GM18511 (cell line): ENCODE data around the gene STX4.
"Not testable (repeated sequence)": the region's sequence is repeated elsewhere in the genome, so short reads cannot be mapped to it uniquely, and the experiment has no call there.

Experiments used
- ATAC-seq: cut with Tn5 transposase; IDR thresholded peaks from one replicate; pipeline ENCODE4 v1.9.1; 2021; ENCODE audit warnings: mild to moderate bottlenecking, moderate library complexity; ENCODE audit not compliant: unreplicated experiment

The STX4 gene

GRCh38 chr16:30998852-30999761 is 34.3 kb upstream of the STX4 start:
- no peak for ATAC-seq

GRCh38 chr16:31000671-31001382 is 32.5 kb upstream of the STX4 start:
- no peak for ATAC-seq

- ATAC-seq: no peak
Observed at GRCh38 chr16:31001507-31002249, 31.7 kb upstream of the STX4 start.

- no peak for ATAC-seq
Observed at GRCh38 chr16:31002250-31002700, 31.1 kb upstream of the STX4 start.

- ATAC-seq: no peak
Observed at GRCh38 chr16:31002862-31003341, 30.5 kb upstream of the STX4 start.

GRCh38 chr16:31003744-31004143 is 29.6 kb upstream of the STX4 start:
- no peak for ATAC-seq

GRCh38 chr16:31004658-31005057 is 28.7 kb upstream of the STX4 start:
- ATAC-seq: no peak

GRCh38 chr16:31005350-31006085 is 27.8 kb upstream of the STX4 start:
- ATAC-seq: no peak

- ATAC-seq: no peak
Observed at GRCh38 chr16:31006086-31006385, 27.3 kb upstream of the STX4 start.

- ATAC-seq: no peak
Observed at GRCh38 chr16:31006589-31006988, 26.8 kb upstream of the STX4 start.

- ATAC-seq: no peak
Observed at GRCh38 chr16:31007684-31008083, 25.7 kb upstream of the STX4 start.

- ATAC-seq: no peak
Observed at GRCh38 chr16:31008149-31008548, 25.2 kb upstream of the STX4 start.

GRCh38 chr16:31008551-31008950 is 24.8 kb upstream of the STX4 start:
- ATAC-seq: no peak

GRCh38 chr16:31009120-31009519 is 24.2 kb upstream of the STX4 start:
- ATAC-seq: no peak

- ATAC-seq: no peak
Observed at GRCh38 chr16:31009894-31010584, 23.3 kb upstream of the STX4 start.

- no peak for ATAC-seq
Observed at GRCh38 chr16:31010585-31011325, 22.6 kb upstream of the STX4 start, which contains the start of gene STX1B. TSS of gene STX1B (minus strand) at chr16:31010638. CDS start at chr16:31010396, 242 bp downstream.

- ATAC-seq: not testable (repeated sequence)
Observed at GRCh38 chr16:31011815-31012214, 21.5 kb upstream of the STX4 start.

GRCh38 chr16:31013292-31013691 is 20.1 kb upstream of the STX4 start:
- not testable (repeated sequence) for ATAC-seq

- no peak for ATAC-seq
Observed at GRCh38 chr16:31016018-31016417, 17.3 kb upstream of the STX4 start.
